Measurements from ENCODE around the gene CPEB4.

DNA sequence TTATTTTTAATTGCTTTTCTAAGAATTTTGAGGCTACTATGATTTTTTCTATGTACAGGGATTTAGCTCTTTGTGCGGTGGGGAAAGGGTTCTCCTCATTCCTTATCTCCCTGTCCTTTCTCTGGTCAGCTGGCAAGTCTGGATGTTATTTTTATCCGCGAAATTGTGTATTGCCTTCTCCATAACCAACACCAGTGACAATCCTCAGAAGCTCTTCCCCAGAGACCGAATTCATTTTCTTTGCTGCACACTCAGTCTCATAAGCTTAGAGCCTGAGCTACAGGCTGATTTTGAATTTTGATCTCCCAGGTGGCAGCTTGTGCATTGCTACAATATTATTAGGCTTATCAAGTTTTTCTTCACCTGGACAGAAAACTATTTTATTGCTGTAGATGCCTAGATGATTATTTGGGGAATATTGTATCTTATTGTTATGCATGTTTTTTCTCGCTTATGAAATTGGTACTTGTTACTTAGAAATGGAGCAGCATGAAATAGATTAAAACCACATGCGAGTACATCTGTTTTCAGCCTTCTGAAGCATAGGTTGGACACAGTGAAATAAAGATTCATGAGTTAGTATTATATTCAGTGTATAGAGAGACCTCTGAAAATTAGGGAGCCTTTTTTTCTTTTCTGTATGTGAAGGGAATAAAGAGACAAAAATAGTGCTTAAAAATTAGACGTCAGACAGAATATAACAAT, 27.3 kb downstream of the CPEB4 start:
- TF ChIP-seq, protein P1, sequence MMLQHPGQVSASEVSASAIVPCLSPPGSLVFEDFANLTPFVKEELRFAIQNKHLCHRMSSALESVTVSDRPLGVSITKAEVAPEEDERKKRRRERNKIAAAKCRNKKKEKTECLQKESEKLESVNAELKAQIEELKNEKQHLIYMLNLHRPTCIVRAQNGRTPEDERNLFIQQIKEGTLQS (IDR thresholded peaks at IDR 0.05; ENCODE audit: insufficient read depth, low read depth, low read length) = no peak
- TF ChIP-seq TCF12 (IDR thresholded peaks at IDR 0.05; ENCODE audit: low read depth, low read length) = no peak
- no peak for TF ChIP-seq KDM5A (IDR thresholded peaks at IDR 0.05; ENCODE audit: low read length)
- no peak for TF ChIP-seq EP300 (IDR thresholded peaks at IDR 0.05; ENCODE audit: borderline replicate concordance in 1 of 2, low read depth in 2 of 2, low read length in 2 of 2)
- TF ChIP-seq POLR2A (IDR thresholded peaks at IDR 0.05; ENCODE audit: control extremely low read depth in 1 of 2, low read depth in 2 of 2, low read length in 2 of 2) = no peak
- TF ChIP-seq RAD21 (IDR thresholded peaks at IDR 0.05 in 1 of 2, conservative IDR thresholded peaks at IDR 0.05 in 1 of 2; ENCODE audit: low read depth in 2 of 2, low read length in 2 of 2) = no peak

All from H1 (cell line).